Measurements from ENCODE around the gene KCTD15.

DNA sequence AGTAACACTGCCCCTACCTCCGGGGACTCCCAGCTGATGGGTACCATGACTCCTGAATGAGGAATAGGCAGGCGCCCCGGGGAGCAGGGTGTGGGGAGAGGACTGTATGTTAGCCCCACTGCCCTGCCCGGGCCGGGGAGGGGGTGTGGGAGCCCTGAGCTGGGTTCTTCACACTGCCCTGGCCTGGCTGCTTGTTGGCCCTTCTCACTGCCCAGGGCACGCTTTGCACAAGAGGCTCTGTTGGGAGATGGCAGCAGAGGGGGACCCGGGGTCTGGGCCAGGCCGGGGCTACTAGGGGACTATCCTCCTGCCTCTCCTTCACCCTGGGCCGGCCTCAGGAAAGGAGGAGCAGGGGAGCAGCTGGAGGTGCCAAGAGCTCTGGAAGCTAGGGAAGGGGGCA, 19.3 kb upstream of the KCTD15 start:
- TF ChIP-seq, protein P1, sequence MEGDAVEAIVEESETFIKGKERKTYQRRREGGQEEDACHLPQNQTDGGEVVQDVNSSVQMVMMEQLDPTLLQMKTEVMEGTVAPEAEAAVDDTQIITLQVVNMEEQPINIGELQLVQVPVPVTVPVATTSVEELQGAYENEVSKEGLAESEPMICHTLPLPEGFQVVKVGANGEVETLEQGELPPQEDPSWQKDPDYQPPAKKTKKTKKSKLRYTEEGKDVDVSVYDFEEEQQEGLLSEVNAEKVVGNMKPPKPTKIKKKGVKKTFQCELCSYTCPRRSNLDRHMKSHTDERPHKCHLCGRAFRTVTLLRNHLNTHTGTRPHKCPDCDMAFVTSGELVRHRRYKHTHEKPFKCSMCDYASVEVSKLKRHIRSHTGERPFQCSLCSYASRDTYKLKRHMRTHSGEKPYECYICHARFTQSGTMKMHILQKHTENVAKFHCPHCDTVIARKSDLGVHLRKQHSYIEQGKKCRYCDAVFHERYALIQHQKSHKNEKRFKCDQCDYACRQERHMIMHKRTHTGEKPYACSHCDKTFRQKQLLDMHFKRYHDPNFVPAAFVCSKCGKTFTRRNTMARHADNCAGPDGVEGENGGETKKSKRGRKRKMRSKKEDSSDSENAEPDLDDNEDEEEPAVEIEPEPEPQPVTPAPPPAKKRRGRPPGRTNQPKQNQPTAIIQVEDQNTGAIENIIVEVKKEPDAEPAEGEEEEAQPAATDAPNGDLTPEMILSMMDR (conservative IDR thresholded peaks at IDR 0.05; ENCODE audit: low read length): no peak
- TF ChIP-seq EZH2phosphoT487 (IDR thresholded peaks at IDR 0.05; ENCODE audit: borderline replicate concordance): no peak

Data from Loucy (cell line).